ENCODE results near the gene CDH4.

- TF ChIP-seq ZNF629 (tag by site-specific recombination; IDR thresholded peaks at IDR 0.05) (no peak), ATF2 (tag by site-specific recombination; IDR thresholded peaks at IDR 0.05; ENCODE audit: low read depth) (no peak), ZBTB11 (tag by site-specific recombination; conservative IDR thresholded peaks at IDR 0.05; ENCODE audit: low read depth) (no peak), ZNF274 (IDR thresholded peaks at IDR 0.05; ENCODE audit: low read length) (no peak), ZNF274 (tag by site-specific recombination; IDR thresholded peaks at IDR 0.05; ENCODE audit: borderline replicate concordance) (no peak), CTCF (tag by site-specific recombination; IDR thresholded peaks at IDR 0.05) (no peak), ZNF350 (tag by site-specific recombination; IDR thresholded peaks at IDR 0.05) (no peak)
Measured at GRCh38 chr20:61655591-61655990, 403.5 kb downstream of the CDH4 start.
